HepG2 (cell line): ENCODE results near the gene CEBPB. TPM values are rescaled to one million over a fixed set of nuclear protein-coding genes. Genes with fewer than 3 reads are reported as not detected.

ENCODE experiments used
- ATF3 ChIP-seq: sonication (generic); formaldehyde crosslinking; IDR thresholded peaks from 2 replicates; pipeline ENCODE4 v1.4.0; 2020; ENCODE audit warnings: missing genetic modification reagents
- CEBPZ ChIP-seq: IDR thresholded peaks from 2 replicates; pipeline ENCODE4 v1.6.1; 2012; ENCODE audit warnings: low read length, improper control_type of control experiment
- ESRRA ChIP-seq: sonication (generic); formaldehyde crosslinking; IDR thresholded peaks from 2 replicates; pipeline ENCODE4 v1.5.1; 2020; ENCODE audit warnings: mild to moderate bottlenecking, low read depth, missing genetic modification reagents
- HES4 ChIP-seq: sonication (generic); formaldehyde crosslinking; IDR thresholded peaks from 2 replicates; pipeline ENCODE4 v1.9.0; 2021; ENCODE audit warnings: mild to moderate bottlenecking, missing genetic modification reagents, borderline replicate concordance
- KMT2A ChIP-seq: sonication (generic); formaldehyde crosslinking; IDR thresholded peaks from 2 replicates; pipeline ENCODE4 v1.4.0; 2020; ENCODE audit warnings: missing genetic modification reagents
- MED1 ChIP-seq: sonication (generic); formaldehyde crosslinking; IDR thresholded peaks from 2 replicates; pipeline ENCODE4 v1.4.0; 2020; ENCODE audit warnings: missing genetic modification reagents
- NFE2 ChIP-seq: sonication (generic); formaldehyde crosslinking; IDR thresholded peaks from 2 replicates; pipeline ENCODE4 v1.4.0; 2020; ENCODE audit warnings: missing genetic modification reagents
- RFX3 ChIP-seq: IDR thresholded peaks from 2 replicates; pipeline ENCODE4 v1.6.1; 2016; ENCODE audit warnings: missing biosample characterization, missing genetic modification reagents
- SMAD3 ChIP-seq: sonication (generic); formaldehyde crosslinking; IDR thresholded peaks from 2 replicates; pipeline ENCODE4 v1.4.0; 2020; ENCODE audit warnings: missing genetic modification reagents
- SMYD3 ChIP-seq: sonication (generic); formaldehyde crosslinking; IDR thresholded peaks from 2 replicates; pipeline ENCODE4 v1.8.1; 2023; ENCODE audit warnings: mild to moderate bottlenecking, missing genetic modification reagents
- STAG1 ChIP-seq: sonication (generic); formaldehyde crosslinking; IDR thresholded peaks from 2 replicates; pipeline ENCODE4 v1.4.0; 2020; ENCODE audit warnings: missing genetic modification reagents
- ZNF121 ChIP-seq: sonication (generic); formaldehyde crosslinking; IDR thresholded peaks from 2 replicates; pipeline ENCODE4 v1.5.0; 2020; ENCODE audit warnings: mild to moderate bottlenecking, missing genetic modification reagents
- ZNF160 ChIP-seq: sonication (generic); formaldehyde crosslinking; IDR thresholded peaks from 2 replicates; pipeline ENCODE4 v1.8.0; 2022; ENCODE audit warnings: mild to moderate bottlenecking, inconsistent platforms, missing genetic modification reagents
- polyA plus RNA-seq, 8 experiments: library from polyadenylated mRNA; depleted of rRNA in 3 of 8; stranded (reverse) in 7 of 8; unstranded in 1 of 8; fragments of >200 nt; fragmentation: Illumina TruSeq in 4 of 8; extraction: Trizol in 4 of 8; gene quantifications; 2 replicates each; pipeline versions ENCODE4 v1.2.1 to v1.2.3, GENCODE V29; 2011 to 2016; ENCODE audit warnings: low read depth in 4 of 8, missing spikeins in 1 of 8, mixed read lengths in 1 of 8; ENCODE audit not compliant: insufficient read depth in 1 of 8
- total RNA-seq, 5 experiments: library from RNA; depleted of rRNA; stranded (reverse); fragments of >200 nt; fragmentation: Illumina TruSeq; extraction: Trizol; gene quantifications; 2 replicates each; pipeline ENCODE4 v1.2.3, GENCODE V29; 2016; ENCODE audit warnings: low read depth in 1 of 5
- TF ChIP-seq, protein P1 (sequence below): sonication (generic); formaldehyde crosslinking; IDR thresholded peaks from 2 replicates; pipeline ENCODE4 v1.5.1; 2020; ENCODE audit warnings: missing genetic modification reagents, mild to moderate bottlenecking, borderline replicate concordance
- TF ChIP-seq, protein P2 (sequence below), 2 experiments: sonication (generic) in 1 of 2; formaldehyde crosslinking in 1 of 2; IDR thresholded peaks; 2 replicates each; pipeline versions ENCODE4 v1.6.1 to v1.9.0; 2014 to 2022; ENCODE audit warnings: antibody characterized with exemption in 1 of 2, borderline replicate concordance in 1 of 2, inconsistent platforms in 1 of 2, low read depth in 1 of 2, missing genetic modification reagents in 1 of 2
- TF ChIP-seq, protein P3 (sequence below): sonication (generic); formaldehyde crosslinking; conservative IDR thresholded peaks from 2 replicates; pipeline ENCODE4 v1.8.0; 2022; ENCODE audit warnings: missing genetic modification reagents

CEBPB gene
- total and polyA plus RNA-seq, 2 of the 13 experiments (the other 11 are each of a cell fraction or from before 2014, with no cell fraction given) = 18.5 to 28.2 TPM

DNA sequence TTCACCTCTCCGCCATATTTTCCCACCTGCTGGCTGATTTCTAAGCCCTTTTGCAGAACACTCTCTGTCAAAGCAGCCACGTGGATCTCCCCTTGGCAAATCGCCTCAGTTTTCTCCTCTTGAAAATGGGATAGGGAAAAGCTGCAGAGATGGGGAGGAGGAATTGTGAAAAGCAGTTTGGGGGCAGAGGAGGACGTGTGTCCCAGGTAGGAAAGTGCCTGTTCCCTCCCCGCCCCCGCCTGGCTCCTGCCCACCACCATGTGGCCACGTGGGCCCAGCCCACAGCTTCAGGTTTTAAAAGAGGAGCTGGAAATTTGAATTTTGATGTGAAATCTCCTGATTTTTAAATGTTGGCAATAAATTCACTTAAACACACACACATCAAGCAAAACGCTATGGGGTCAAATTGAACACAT is 3.6 kb upstream of the CEBPB start (continued):
- TF ChIP-seq KMT2A (CRISPR knock-in tag) (no peak), SMYD3 (CRISPR knock-in tag) (no peak), RFX3 (CRISPR knock-in tag) (no peak), HES4 (CRISPR knock-in tag) (no peak), ZNF121 (CRISPR knock-in tag) (no peak), CEBPZ (no peak), STAG1 (CRISPR knock-in tag) (no peak), ATF3 (CRISPR knock-in tag) (no peak), ZNF160 (CRISPR knock-in tag) (no peak), MED1 (CRISPR knock-in tag) (no peak), NFE2 (CRISPR knock-in tag) (no peak), ESRRA (CRISPR knock-in tag) (no peak), SMAD3 (no peak)
- TF ChIP-seq, protein P1, sequence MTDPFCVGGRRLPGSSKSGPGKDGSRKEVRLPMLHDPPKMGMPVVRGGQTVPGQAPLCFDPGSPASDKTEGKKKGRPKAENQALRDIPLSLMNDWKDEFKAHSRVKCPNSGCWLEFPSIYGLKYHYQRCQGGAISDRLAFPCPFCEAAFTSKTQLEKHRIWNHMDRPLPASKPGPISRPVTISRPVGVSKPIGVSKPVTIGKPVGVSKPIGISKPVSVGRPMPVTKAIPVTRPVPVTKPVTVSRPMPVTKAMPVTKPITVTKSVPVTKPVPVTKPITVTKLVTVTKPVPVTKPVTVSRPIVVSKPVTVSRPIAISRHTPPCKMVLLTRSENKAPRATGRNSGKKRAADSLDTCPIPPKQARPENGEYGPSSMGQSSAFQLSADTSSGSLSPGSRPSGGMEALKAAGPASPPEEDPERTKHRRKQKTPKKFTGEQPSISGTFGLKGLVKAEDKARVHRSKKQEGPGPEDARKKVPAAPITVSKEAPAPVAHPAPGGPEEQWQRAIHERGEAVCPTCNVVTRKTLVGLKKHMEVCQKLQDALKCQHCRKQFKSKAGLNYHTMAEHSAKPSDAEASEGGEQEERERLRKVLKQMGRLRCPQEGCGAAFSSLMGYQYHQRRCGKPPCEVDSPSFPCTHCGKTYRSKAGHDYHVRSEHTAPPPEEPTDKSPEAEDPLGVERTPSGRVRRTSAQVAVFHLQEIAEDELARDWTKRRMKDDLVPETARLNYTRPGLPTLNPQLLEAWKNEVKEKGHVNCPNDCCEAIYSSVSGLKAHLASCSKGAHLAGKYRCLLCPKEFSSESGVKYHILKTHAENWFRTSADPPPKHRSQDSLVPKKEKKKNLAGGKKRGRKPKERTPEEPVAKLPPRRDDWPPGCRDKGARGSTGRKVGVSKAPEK = no peak
- TF ChIP-seq, protein P2, sequence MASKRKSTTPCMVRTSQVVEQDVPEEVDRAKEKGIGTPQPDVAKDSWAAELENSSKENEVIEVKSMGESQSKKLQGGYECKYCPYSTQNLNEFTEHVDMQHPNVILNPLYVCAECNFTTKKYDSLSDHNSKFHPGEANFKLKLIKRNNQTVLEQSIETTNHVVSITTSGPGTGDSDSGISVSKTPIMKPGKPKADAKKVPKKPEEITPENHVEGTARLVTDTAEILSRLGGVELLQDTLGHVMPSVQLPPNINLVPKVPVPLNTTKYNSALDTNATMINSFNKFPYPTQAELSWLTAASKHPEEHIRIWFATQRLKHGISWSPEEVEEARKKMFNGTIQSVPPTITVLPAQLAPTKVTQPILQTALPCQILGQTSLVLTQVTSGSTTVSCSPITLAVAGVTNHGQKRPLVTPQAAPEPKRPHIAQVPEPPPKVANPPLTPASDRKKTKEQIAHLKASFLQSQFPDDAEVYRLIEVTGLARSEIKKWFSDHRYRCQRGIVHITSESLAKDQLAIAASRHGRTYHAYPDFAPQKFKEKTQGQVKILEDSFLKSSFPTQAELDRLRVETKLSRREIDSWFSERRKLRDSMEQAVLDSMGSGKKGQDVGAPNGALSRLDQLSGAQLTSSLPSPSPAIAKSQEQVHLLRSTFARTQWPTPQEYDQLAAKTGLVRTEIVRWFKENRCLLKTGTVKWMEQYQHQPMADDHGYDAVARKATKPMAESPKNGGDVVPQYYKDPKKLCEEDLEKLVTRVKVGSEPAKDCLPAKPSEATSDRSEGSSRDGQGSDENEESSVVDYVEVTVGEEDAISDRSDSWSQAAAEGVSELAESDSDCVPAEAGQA (IDR thresholded peaks at IDR 0.05; ENCODE audit: low read depth) = no peak
- TF ChIP-seq, protein P2 (CRISPR knock-in tag; IDR thresholded peaks at IDR 0.05; ENCODE audit: borderline replicate concordance) = no peak
- TF ChIP-seq, protein P3, sequence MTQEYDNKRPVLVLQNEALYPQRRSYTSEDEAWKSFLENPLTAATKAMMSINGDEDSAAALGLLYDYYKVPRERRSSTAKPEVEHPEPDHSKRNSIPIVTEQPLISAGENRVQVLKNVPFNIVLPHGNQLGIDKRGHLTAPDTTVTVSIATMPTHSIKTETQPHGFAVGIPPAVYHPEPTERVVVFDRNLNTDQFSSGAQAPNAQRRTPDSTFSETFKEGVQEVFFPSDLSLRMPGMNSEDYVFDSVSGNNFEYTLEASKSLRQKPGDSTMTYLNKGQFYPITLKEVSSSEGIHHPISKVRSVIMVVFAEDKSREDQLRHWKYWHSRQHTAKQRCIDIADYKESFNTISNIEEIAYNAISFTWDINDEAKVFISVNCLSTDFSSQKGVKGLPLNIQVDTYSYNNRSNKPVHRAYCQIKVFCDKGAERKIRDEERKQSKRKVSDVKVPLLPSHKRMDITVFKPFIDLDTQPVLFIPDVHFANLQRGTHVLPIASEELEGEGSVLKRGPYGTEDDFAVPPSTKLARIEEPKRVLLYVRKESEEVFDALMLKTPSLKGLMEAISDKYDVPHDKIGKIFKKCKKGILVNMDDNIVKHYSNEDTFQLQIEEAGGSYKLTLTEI (CRISPR knock-in tag) = no peak
